ENCODE results near the gene CD3E.

DNA sequence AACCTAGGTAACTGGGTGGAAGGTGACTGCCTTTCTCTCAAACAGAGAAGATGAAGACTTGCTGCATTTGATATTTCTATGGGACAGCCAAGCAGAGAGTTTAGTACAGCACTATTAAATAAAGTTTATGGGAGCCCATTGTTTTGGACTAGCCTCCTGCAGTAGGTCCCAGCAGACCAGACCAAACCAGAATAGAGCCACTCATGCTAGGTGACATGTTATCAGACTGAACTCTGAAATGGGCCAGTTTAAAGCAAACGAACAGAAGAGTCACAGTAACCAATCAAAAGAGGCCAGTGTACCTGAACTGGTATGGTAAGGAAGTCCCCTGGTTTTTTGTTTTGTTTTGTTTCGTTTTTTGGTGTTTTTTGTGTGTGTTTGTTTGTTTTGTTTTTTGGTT, 32.5 kb upstream of the CD3E start:
- TF ChIP-seq EZH2phosphoT487 (IDR thresholded peaks at IDR 0.05; ENCODE audit: insufficient read depth, low read depth) (no peak), EZH2 (IDR thresholded peaks at IDR 0.05; ENCODE audit: insufficient read depth, poor library complexity, severe bottlenecking) (no peak)
